K562 (cell line): ENCODE data around the gene CCND3. TPM values are rescaled to one million over a fixed set of nuclear protein-coding genes. Genes with fewer than 3 reads are reported as not detected.

Source experiments
- ARNT ChIP-seq, 2 experiments: fragments of 450-650 bp; IDR thresholded peaks; 2 replicates each; pipeline ENCODE4 v1.6.1; 2016; ENCODE audit warnings: mild to moderate bottlenecking in 1 of 2
- CBX3 ChIP-seq, 2 experiments: IDR thresholded peaks; 1 replicate in 1 of 2; 2 replicates in 1 of 2; pipeline ENCODE4 v1.6.1; 2012; ENCODE audit warnings: inconsistent platforms in 2 of 2, low read length in 2 of 2, borderline replicate concordance in 1 of 2, control low read depth in 1 of 2
- CEBPB ChIP-seq: fragments of 450-650 bp; IDR thresholded peaks from 2 replicates; pipeline ENCODE4 v1.6.1; 2016; ENCODE audit warnings: missing genetic modification characterization, missing compliant biosample characterization
- CREBBP ChIP-seq: IDR thresholded peaks from one replicate; pipeline ENCODE4 v1.6.1; 2012; ENCODE audit warnings: low read depth, mild to moderate bottlenecking, control low read depth, inconsistent platforms, low read length
- CUX1 ChIP-seq: fragments of 200-800 bp; sonication (Bioruptor generic); IDR thresholded peaks from 2 replicates; pipeline ENCODE4 v1.6.1; 2016; ENCODE audit warnings: missing genetic modification characterization, missing compliant biosample characterization
- KAT8 ChIP-seq: fragments of 450-650 bp; IDR thresholded peaks from 2 replicates; pipeline ENCODE4 v1.6.1; 2016; ENCODE audit warnings: low read depth, mild to moderate bottlenecking
- KDM1A ChIP-seq, 2 experiments: fragments of 450-650 bp; IDR thresholded peaks; 2 replicates each; pipeline ENCODE4 v1.6.1; 2016; ENCODE audit warnings: mild to moderate bottlenecking in 2 of 2
- MCM7 ChIP-seq, 2 experiments: fragments of 450-650 bp; IDR thresholded peaks; 2 replicates each; pipeline ENCODE4 v1.6.1; 2016 to 2018
- NELFE ChIP-seq: IDR thresholded peaks from 2 replicates; pipeline ENCODE4 v1.6.1; 2011; ENCODE audit warnings: mild to moderate bottlenecking; ENCODE audit not compliant: insufficient read depth, insufficient read length
- NR0B1 ChIP-seq: fragments of 450-650 bp; IDR thresholded peaks from one replicate; pipeline ENCODE4 v1.6.1; 2018; ENCODE audit warnings: mild to moderate bottlenecking, moderate library complexity; ENCODE audit not compliant: partially characterized antibody
- RBM39 ChIP-seq: fragments of 200-400 bp; formaldehyde crosslinking; optimal IDR thresholded peaks from 2 replicates; pipeline ENCODE3; 2018; ENCODE audit warnings: low read depth, low read length
- TRIM25 ChIP-seq: fragments of 450-650 bp; IDR thresholded peaks from 2 replicates; pipeline ENCODE4 v1.7.0; 2016; ENCODE audit warnings: borderline replicate concordance
- ZNF263 ChIP-seq: sonication (generic); formaldehyde crosslinking; IDR thresholded peaks from 2 replicates; pipeline ENCODE4 v1.8.0; 2022; ENCODE audit warnings: mild to moderate bottlenecking, missing genetic modification reagents, borderline replicate concordance
- ZNF445 ChIP-seq: fragments of 250-450 bp; sonication (Bioruptor Pico); IDR thresholded peaks from 2 replicates; pipeline ENCODE4 v1.4.0; 2020; ENCODE audit warnings: low read depth, mild to moderate bottlenecking, moderate library complexity
- ZSCAN29 ChIP-seq: fragments of 450-650 bp; IDR thresholded peaks from 2 replicates; pipeline ENCODE4 v1.6.1; 2017
- polyA plus RNA-seq, 8 experiments: library from polyadenylated mRNA; depleted of rRNA in 4 of 8; stranded (reverse) in 5 of 8; unstranded in 3 of 8; fragments of >200 nt; fragmentation: Nextera tagmentation in 2 of 8; fragmentation: Illumina TruSeq in 1 of 8; extraction: Ambion mirVana in 2 of 8; extraction: Trizol in 1 of 8; gene quantifications; 2 replicates each; pipeline versions ENCODE4 v1.2.1 to v1.2.3, GENCODE V29; 2011 to 2014; ENCODE audit warnings: inconsistent platforms in 1 of 8, missing spikeins in 1 of 8
- total RNA-seq, 7 experiments: library from RNA; depleted of rRNA in 6 of 7; stranded (reverse); fragments of >200 nt in 6 of 7; fragmentation: Illumina TruSeq in 2 of 7; extraction: Trizol in 2 of 7; gene quantifications; 2 replicates each; pipeline versions ENCODE4 v1.2.1 to v1.2.3, GENCODE V29; 2011 to 2021; ENCODE audit warnings: low replicate concordance in 1 of 7
- TF ChIP-seq, protein P1 (sequence below), 2 experiments: IDR thresholded peaks in 1 of 2; conservative IDR thresholded peaks in 1 of 2; 2 replicates each; pipeline ENCODE4 v1.6.1; 2016; ENCODE audit warnings: low read depth in 2 of 2, mild to moderate bottlenecking in 1 of 2, missing compliant biosample characterization in 1 of 2, missing genetic modification characterization in 1 of 2, moderate library complexity in 1 of 2

The CCND3 gene
- total and polyA plus RNA-seq, 9 of the 15 experiments (the other 6 are each of a cell fraction or from before 2014, with no cell fraction given): 21.5 to 204 (median 97.4) TPM

- TF ChIP-seq CUX1 (CRISPR knock-in tag) (no peak), CBX3 (IDR thresholded peaks at IDR 0.05; ENCODE audit: borderline replicate concordance in 1 of 2, low read length in 2 of 2) (peak in 1 of 2 experiments; percentile 76; a peak in 1 of 3 replicates), KDM1A (IDR thresholded peaks at IDR 0.05) (no peak), CREBBP (no peak), NR0B1 (no peak), NELFE (no peak), ZNF445 (CRISPR knock-in tag) (no peak), KAT8 (no peak), ZNF263 (CRISPR knock-in tag) (no peak), TRIM25 (no peak), MCM7 (IDR thresholded peaks at IDR 0.05) (no peak), ZSCAN29 (peak; percentile 68), RBM39 (no peak), CEBPB (tag) (peak; percentile 58), ARNT (IDR thresholded peaks at IDR 0.05) (peak in 1 of 2 experiments; percentile 67; a peak in 1 of 4 replicates)
- TF ChIP-seq, protein P1, sequence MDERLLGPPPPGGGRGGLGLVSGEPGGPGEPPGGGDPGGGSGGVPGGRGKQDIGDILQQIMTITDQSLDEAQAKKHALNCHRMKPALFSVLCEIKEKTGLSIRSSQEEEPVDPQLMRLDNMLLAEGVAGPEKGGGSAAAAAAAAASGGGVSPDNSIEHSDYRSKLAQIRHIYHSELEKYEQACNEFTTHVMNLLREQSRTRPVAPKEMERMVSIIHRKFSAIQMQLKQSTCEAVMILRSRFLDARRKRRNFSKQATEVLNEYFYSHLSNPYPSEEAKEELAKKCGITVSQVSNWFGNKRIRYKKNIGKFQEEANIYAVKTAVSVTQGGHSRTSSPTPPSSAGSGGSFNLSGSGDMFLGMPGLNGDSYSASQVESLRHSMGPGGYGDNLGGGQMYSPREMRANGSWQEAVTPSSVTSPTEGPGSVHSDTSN (CRISPR knock-in tag; IDR thresholded peaks at IDR 0.05; ENCODE audit: low read depth): no peak
- TF ChIP-seq, protein P1 (tag; conservative IDR thresholded peaks at IDR 0.05; ENCODE audit: low read depth): no peak
Observed at GRCh38 chr6:41895300-41896233, 46.0 kb downstream of the CCND3 start, which contains the start of gene USP49 (continued).
